GF-D8 (cell line): Measurements from ENCODE around the gene OLFML2A.

ENCODE experiments used
- DNase-seq: peaks from one replicate; lab custom pipeline; 2025; lab: John Stamatoyannopoulos, UW

The OLFML2A gene

GRCh38 chr9:124778575-124779367 lies 1.8 kb downstream of the OLFML2A start:
- DNase-seq, result no peak

DNA sequence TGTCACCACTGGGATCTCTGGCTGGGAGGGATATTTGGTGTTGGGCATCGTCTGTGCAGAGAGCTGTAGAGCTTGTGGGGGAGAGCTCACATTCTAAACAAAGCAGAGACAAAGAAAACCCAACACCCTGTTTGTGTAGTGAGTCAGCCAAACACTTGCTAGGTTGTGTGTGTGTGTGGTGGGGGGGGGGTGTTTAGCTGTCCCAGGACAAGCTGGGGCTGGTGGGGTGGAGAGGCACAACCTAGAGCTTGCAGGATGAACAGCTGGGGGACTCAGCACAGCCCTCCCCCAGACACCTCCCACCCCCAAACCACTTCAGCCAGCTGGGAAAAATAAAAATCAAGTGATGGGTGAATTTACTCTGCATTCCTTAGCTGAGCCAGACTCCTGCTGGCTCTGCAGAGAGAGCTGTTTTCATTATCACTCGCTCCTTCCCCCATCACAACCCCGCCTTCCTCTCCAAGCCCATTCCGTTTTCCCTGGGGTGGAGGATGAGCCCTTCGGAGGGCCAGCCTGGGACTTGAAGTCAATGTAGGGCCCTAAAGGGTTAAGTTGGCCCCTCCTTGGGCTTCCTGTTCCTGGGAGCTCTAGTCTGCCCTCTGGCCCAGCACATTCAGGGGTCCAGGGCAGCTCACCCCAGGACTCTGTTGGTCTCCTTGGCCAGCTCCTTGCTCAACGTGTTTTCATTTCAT lies 2.6 kb downstream of the OLFML2A start:
- no peak for DNase-seq

DNA sequence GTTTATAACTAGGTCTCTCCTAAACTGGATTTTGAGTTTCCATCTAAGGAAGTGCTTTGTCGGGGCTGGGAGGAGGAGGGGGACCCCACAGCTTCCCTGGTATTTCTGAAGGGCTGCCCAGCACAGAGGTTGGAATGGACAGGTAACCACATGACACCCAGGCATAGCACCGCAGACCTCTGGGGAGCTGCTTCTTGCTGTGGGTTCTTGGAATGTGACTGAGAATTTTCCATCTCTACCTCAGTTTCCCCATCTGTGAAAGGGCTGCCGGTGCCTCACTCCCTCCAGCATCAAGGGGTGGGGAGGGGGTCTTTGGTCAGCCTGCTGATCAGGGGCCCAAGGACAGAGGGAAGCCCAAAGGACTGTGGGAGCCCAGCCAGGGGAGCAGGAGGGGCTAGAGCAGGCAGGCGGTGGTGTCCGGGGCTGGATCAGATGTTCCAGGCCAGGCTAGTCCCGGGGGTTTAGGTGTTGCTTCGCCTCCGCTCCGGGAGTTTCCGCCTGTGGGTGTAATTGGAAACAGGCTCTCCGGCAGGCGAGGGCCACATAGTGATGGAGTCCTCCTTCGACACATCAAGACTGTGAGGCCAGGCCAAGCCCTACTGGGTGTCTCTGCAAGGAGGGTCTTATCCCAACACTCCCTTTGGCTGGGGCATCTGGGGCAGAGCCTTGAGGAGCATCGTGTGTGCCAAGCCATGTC lies 3.3 kb downstream of the OLFML2A start:
- no peak for DNase-seq

DNA sequence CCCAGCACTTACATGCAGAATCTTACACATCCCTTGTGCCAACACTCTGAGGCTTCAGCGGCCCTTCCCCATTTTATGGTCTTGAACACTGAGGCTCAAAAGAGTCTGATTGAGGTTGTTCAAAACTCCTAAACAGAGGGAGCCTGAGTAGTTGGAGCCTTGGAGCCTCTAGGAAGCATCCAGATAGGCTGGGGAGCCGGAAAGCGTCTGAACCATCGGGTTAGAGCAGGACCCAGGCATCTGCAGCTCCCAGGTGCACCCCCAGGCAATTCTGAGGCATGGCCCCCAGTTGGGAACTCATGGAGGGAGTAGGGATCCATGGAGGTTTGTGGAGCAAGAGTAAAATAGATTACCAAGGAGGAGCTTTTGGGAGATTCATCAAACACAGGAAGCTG lies 3.8 kb downstream of the OLFML2A start:
- no peak for DNase-seq

- DNase-seq, result no peak
Measured at GRCh38 chr9:124781967-124782660, 5.2 kb downstream of the OLFML2A start.

DNA sequence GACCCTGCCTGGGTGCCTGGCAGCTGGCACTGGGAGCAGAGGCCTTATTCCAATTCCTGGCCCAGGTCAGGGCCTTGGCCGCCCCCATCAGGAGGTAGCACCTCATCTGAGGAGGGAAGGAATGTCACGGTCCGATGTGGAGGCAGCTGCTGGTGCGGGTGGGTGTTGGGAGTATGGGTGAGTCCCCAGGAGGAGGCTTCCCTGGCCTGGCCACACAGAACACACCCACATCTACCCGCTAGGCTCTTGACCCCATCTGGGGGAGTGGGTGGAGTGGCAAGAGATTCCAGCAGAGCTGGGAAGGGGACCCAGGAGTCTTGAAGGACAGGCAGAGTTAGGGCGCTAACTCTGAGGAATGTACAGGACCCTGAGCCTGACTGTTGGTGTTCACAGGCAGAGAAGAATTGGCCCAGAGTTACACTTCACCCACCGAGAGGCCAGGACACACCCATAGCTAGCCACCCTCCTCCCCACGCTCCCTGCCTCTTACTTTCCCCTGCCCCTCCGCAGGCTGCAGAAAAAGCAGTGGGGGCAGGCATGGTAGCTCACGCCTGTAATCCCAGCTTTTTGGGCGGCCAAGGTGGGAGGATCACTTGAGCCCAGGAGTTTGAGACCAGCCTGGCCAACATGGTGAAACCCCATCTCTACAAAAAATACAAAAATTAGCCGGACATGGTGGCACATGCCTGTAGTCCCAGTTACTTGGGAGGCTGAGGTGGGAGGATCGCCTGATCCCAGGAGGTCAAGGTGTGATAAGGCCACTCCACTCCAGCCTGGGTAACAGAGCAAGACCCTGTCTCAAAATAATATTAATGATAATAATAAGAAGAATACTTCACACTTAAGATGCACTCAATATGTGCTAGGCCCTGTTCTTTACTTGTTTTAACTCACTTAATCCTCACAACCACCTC lies 6.0 kb downstream of the OLFML2A start:
- no peak for DNase-seq

DNA sequence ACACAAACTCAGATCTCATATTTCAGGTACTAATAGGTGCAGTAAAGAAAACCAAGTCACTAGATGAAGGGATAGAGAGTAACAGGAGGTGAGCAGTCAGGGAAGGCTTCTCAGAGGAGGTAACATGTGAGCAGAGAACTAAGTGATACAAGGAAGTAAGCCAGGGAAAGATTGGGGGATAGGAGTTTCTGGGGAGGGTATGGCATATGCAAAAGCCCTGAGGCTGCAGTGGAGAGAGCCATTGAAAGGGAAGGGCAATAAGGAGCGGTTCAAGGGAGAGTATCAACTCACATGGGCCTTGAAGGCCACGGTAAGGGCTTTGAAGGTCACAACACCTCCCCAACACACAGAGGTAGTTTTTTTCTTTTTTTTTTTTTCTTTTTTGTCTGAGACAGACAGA lies 6.9 kb downstream of the OLFML2A start:
- DNase-seq, result no peak

- DNase-seq, result peak; percentile 26
Measured at GRCh38 chr9:124784509-124784908, 7.6 kb downstream of the OLFML2A start.

DNA sequence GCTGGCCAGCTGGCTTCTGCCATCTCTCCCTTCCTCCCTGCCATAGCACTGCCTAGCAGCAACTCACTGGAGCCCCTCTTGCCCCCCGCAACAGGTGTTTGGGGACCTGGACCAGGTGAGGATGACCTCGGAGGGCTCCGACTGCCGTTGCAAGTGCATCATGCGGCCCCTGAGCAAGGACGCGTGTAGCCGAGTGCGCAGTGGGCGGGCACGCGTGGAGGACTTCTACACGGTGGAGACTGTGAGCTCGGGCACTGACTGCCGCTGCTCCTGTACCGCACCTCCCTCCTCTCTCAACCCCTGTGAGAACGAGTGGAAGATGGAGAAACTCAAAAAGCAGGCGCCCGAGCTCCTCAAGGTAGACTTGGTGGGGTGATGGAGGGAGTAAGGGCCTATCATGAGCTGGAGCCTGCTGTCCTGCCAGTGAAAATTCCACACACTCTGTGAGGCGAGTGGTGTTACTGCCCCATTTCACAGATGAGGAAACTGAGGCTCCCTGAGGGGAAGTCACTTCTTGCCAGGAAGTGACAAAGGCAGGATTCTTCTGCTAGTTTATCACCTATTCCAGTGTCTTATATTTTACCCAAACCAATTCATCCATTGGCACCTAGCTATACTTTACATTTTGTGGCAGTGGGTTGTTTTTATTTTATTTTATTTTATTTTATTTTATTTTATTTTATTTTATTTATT lies 10.1 kb downstream of the OLFML2A start:
- DNase-seq, result no peak

GRCh38 chr9:124788542-124789217 lies 11.7 kb downstream of the OLFML2A start:
- DNase-seq, result no peak

- DNase-seq, result no peak
Measured at GRCh38 chr9:124789531-124789930, 12.6 kb downstream of the OLFML2A start.

GRCh38 chr9:124790301-124790700 lies 13.4 kb downstream of the OLFML2A start:
- no peak for DNase-seq

- no peak for DNase-seq
Measured at GRCh38 chr9:124790801-124791505, 14.0 kb downstream of the OLFML2A start.

DNA sequence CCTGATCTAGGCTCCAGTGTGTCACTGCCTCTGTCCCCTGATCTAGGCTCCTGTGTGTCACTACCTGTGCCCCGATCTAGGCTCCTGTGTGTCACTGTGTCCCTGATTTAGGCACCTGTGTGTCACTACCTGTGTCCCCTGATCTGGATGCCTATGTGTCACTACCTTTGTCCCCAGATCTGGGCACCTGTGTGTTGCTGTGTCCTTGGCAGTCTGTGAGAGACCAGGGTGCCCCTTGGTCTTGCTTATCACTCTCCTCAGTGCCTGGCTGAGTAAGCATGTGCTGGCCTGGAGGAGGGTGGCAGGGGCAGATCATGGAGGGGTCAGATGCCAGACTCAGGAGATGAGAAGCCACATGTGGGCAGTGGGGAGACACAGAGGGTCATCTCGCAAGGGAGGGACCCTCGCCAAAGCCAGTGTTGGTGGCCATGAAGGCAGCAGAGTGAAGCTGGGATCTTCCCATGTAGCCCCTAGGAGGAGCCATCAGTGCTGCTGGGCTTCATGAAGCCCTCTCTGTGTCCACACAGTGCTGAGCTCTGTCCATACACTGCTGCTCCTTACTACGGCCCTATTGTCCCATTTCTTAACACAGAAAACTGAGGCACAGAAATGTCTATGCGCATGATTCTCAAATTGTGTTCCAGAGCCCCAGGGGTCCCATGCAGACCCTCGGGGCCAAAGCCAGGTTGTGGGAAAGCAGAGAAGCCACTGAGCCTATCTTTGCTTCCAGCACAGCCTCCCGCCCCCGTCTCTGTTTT lies 15.5 kb downstream of the OLFML2A start:
- no peak for DNase-seq

DNA sequence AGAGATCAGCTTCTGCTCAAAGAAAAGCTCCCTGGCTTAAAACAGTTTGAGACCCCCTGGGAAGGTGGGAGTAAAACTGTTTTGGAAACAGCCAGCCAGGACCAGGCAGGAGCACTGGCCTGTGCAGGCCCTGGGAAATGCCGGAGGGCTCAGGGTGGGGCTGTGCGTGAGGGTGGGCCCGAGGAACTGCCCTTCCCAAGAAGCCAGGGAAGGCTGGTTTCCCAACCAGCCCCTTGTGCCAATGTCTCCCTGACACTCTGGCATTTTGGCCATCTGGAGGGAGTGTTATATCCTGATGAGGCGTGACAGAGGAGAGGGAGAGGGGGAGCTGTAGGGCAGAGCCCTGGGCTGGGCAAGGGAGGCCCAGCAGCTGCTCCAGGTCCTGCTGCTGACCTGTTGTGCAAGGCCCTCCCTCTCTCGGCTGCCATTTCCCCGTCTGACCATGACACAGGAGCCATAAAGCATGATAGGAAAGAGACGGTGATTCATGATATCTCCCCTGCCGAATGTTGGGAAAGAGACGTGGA lies 16.1 kb downstream of the OLFML2A start:
- no peak for DNase-seq

DNA sequence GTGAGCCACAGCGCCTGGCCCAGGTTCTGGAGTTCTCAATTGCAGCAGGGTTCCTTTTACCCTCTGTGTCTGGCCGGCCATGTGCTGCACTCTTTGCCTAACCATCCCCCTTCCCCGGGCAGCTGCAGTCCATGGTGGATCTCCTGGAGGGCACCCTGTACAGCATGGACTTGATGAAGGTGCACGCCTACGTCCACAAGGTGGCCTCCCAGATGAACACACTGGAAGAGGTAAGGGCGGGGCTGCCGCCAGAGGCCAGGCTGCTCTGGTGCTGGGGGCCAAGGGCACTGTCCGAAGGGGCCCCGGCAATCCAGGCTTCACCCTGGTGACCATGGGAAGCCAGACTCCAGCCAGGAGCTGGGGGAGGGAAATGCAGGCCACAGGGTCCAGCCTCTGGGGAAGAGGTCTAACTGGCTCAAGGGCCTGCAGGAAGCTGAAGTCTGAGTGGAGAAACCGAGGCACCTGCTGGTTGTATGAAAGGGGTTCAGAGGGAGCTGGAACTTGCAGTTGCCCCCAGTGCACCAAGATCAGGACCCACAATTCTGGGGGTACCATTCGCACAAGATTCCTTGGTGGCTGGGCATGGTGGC lies 18.1 kb downstream of the OLFML2A start:
- no peak for DNase-seq

DNA sequence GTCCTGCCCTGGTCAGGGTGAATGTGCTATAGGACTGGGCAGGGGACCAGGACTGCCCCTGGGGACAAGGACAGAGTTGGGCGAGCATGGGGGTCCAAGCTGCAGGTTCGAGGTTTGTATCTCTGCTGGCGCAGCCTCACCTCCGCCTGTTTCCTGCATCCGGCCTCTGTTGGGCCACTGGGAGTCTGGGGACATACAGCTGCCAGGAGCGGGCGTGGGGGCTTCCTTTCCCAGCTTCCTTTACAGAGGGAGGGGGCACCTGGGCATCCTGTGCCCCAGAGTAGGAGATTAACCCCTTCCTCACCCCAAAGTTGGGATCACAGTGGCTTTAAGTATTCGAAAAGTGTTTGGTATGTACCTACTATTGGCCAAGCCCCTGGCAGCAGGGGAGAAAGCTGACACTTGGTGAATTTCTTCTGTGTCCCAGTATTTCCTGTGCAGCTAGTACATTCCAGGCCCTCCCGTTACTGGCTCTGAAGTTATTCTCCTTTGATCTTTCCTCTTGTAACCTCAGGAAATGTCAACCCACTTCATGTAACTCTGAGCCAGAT lies 19.0 kb downstream of the OLFML2A start:
- DNase-seq, result no peak
